Measurements from ENCODE around the gene ARFGAP1.

ARFGAP1 gene

DNA sequence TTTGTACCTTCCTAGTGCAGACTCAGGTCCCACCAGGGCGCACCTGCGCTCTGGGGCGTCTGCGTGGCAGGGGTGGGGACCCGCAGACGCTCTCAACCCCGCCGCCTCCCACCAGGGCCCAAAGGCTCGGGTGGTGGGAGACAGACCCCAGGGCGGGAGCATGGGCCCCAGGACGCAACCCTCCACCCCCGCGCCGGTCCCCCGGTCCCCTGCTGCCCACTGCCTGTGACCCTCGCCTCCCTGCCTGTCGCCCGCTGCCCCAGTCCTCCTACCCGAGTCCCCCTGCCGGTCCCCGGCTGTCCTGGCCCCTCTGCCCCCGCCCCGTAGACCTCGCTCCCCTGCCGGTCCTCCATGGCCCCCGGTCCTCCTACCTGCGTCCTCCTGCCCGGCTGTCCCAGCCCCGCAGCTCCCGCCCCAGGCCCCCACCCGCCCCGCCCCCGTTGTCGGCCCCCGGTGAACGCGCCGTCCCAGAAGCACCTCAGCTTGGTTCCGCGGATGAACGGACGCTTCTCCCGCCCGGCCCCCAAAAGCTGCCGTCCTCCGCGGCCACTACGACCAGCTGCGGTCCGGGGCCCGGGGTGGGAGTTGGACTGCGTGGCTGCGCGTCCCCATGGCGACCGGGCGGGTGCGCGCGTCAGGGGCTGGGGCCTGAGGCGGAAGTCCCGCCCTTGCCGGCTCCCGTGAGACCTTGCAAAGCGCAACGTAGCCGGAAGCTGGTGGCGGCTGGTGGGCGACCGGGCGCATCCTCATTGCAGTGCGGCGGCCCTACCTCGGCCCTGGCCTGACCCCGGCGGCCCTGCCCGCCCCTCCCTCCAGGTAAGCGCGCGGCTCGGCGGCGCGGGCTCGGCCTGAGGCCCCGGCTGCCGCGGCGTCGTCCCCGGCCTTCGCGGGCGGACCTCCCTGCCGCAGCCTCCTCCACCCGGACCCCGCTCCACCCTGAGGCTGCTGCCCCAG is at the start of gene ARFGAP1:
Gene ARFGAP1 (plus strand): TSS at position 709 of the 954 bp plus-strand sequence. CDS start 2,768 bp downstream, outside the sequence.
- peak; percentile 92 for DNase-seq

DNA sequence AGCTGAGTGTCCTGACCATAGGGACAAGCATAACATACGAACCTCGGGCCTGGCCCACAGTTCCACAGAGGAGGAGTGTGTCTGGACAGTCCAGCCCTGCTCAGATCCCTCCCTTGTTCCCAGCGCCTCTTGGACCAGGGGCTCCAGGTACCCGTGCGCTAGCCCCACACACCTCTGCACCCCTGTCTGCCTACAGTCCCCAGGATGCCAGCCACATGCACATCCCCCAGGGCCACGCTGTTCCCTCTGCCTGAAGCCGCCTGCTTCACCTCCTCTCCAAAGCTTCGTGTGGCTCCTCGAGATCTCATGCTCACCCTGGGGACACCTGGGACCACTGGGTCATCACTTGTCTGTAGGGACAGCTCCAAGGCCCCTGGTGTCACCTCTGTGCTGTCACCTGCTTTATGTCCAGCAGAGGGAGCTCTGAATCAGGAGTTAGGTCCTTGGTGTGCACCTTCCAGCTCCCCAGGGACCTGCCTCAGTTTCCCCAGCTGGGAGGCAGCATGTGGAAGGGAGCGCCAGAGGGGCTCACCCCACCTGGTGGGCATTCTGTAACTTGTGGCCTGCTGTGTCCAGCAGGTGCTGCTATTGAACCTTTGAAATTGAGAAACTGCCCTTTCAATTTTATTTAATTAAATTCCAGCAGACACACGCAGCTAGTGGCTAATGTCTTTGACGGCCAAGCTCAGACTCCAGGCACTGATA is 49.3 kb upstream of the ARFGAP1 start:
- peak; percentile 66 for DNase-seq

DNA sequence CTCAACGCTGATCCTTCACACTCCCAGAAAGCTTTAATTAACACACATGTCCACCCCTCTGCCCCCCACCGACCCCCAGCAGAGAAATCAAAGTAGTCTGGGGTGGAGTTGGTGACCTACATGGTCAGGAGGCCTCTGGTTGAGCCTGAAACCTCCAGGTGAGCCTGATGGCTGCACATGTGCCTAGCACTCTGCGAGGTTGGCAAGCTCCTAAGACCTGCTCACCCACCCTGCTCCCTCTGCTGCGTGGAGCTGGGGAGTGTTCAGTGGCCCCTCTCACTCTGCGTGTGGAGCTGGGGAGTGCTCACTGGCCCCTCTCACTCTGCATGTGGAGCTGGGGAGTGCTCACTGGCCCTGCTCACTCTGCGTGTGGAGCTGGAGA is 48.8 kb upstream of the ARFGAP1 start:
- no peak for DNase-seq

DNA sequence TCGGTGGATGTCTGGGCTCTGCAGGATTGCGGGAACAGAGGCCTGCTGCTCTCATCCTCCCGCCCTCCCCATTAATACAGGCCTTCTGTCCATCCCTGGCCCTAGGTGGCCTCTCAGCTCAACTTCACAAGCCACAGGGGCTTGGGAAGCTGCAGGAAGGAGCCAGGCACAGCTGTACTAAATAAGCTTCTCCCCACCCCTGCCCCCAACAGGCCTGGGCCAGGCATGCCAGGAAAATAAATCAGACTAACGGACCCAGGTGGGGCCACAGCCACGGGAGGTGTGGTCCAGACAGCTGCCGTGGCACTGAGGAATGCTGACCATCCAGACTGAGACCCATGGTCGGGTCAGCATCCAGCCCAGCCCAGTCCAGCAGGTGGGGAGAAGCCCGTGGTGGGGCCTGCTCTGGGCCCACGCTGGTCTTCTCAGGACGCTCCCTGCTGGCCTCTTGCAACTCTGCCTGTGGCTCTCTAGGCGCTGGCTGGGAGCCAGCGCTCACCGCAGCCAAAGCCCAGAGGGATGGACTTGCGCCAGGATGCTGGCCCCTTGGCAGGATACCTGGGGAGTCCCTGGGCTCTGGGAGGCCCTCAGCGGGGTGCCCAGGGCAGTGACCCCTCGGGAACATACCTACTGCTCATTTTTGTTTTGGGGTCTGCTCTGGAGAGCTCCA is 48.1 kb upstream of the ARFGAP1 start:
- DNase-seq = no peak

DNA sequence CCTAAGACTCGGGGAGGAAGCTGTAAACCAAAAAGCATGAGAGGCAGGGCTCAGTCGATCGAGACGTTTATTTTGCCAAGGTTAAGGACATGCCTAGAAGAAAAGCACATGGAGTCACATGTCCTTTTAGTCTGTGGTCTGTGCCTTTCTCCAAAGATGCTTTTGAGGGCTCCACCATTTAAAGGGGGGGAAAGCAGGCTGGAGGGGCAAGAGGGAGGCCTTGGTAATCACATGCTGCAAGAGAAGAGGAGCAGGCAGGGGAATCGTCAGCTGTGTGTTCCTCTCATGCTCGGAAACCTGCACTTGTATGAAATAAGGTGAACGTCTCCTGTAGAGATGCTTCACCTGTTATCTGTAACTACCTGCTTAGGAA is 47.5 kb upstream of the ARFGAP1 start:
- DNase-seq = no peak

DNA sequence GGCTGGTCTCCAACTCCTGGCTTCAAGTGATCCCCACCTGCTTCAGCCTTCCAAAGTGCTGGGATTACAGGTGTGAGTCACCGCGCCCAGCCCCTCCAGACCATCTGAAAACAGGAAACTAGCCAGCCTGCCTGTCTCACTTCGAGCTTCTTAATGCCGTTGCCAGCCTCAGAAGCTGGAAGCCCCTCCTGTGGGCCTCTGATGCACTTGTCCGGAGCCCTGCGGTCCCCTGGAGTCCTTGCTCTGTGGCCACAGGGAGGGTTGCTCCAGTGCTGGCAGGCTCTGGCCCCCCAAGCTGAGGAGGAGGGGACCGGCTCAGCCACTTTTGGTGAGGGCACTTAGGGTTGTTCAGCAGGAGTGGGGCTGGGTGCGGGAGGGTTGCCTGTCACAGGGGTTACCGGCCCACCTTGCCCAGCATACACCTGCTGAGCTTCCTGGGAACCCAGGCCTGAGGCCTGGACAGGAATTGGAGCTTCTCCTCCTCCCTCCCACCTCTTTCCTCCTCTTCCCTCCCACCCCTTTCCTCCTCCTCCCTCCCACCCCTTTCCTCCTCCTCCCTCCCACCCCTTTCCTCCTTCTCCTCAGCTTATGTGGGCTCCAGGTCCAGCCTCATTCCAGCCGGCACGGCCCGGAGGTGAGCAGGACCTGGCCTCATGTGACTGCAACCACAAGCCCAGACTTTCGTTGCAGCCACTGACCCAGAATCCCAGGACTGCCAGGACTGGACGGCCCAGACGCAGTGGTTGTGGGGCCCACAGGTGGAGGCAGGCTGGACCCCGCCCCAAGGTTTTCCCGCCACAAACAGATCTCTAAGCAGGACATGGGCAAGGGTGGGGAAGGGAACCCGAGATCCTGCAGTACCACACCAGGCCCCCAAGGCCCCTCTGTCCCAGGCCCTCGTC is 46.3 kb upstream of the ARFGAP1 start:
- no peak for DNase-seq

DNA sequence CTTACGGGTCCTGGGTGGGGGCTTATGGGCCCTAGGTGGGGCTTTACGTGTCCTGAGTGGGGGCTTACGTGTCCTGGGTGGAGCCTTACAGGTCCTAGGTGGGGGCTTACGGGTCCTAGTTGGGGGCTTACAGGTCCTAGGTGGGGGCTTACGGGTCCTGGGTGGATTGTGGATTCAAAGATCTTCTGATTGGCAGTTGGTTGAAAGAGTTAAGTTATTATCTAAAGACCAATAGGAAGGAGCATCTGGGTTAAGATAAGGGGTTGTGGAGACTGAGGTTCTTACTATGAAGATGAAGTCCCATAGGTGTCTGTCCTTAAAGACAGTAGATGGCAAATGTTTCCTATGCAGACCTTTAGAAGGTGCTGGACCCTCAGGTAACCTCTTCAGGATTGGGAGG is 45.4 kb upstream of the ARFGAP1 start:
- DNase-seq = no peak

DNA sequence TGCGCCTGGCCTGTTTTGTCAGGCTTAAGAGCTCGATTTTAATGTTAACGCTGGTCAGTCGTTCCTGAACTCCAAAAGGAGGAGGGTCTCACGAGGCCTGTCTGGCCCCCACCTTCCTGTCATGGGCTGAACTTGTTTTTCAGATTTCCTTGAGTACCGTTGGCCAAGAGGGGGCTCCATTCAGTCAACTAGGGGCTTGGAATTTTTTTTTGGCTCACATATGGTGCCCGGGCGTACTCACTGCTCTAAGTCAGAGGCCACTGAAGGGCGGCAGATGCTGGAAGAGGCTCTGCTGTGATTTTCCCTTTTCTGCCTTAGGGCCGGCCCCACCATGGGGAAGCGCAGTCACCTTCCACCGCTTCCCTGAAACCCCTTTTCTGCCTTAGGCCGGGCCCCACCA is 43.8 kb upstream of the ARFGAP1 start:
- DNase-seq = no peak

DNA sequence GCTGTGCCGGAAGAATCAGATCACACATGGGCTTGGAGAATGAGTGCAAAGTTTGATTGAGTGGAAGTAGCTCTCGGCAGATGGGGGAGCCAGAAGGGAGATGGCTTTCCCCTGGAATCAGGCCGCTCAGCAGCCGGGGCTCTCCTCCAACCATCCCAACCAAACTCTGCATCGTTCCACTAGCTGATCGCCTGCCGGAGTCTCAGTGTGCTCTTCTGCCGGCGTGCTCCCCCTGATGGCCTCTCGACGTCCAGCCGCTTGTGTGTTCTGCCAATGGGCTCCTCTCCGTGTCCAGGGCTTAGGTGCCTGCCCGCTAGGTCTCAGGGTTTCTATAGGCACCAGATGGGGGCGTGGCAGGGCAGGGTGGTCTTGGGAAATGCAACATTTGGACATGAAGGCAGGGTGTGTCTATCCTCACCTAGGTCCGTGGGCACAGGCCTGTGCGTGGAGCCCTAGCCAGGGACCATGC is 41.8 kb upstream of the ARFGAP1 start:
- no peak for DNase-seq

DNA sequence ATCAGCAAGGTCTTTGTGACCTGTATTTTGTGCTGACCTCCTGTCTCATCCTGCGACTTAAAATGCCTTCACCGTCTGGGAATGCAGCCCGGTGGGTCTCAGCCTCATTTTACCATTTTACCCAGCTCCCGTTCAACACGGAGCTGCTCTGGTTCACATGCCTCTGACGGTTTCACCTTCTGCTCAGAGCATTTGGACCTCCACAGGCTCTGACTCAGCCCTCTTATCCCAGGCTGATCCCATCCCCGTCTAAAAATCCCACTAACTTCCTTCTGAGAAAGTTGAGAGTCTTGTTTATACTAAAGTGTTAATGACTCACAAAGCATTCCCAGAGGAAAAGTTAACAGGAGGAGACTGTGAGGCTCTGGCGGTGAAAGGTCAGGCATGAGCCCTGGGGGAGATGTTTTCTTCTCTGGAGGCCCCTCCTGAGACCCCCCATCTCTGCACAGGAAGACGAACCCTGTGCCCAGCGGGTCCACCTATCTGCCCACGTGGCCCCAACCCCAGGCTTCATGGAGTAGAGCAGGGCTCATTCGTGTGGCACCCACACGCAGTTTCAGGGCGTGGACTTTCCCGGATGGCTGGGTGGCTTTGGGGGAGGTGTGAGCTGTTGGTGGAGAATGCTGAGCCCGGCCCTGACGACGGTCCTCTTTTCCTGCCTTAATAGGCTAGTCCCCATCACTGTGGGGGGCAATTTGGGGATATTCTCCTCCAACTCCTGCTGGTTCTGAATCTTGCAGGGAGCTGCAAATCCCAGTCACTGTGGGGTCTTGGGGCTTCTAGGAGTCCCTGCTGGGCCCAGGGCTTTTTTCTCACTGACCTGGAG is 40.2 kb upstream of the ARFGAP1 start:
- DNase-seq = no peak

DNA sequence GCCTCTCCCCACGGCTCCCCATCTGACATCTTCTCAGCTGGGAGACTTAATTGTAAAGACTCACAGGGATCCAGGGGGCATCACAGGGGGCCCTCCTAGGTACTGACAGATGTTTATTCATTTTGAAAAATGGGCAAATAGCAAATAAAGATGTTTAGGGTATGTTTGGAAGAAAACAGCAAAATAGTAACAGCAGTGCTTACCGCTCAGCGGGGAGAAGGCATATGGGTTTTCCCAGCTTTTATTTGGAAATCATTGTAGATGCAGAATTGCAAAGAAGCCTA is 39.6 kb upstream of the ARFGAP1 start:
- DNase-seq = no peak

DNA sequence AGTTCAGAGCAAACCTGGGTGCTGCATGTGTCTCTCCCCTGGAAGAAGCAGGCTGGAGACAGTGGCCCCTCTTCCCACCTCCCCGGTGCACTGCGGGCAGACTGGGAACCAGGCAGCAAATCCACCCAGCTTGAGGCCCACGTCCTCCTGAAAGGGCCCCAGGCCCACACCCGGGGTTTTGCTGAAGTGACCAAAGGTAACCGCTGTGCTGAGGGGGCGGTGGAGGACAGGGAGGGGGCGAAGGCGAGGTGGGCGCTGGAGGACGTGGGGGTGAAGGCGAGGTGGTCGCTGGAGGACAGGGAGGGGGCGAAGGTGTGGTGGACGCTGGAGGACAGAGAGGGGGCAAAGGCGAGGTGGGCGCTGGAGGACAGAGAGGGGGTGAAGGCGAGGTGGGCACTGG is 38.7 kb upstream of the ARFGAP1 start:
- DNase-seq = no peak

DNA sequence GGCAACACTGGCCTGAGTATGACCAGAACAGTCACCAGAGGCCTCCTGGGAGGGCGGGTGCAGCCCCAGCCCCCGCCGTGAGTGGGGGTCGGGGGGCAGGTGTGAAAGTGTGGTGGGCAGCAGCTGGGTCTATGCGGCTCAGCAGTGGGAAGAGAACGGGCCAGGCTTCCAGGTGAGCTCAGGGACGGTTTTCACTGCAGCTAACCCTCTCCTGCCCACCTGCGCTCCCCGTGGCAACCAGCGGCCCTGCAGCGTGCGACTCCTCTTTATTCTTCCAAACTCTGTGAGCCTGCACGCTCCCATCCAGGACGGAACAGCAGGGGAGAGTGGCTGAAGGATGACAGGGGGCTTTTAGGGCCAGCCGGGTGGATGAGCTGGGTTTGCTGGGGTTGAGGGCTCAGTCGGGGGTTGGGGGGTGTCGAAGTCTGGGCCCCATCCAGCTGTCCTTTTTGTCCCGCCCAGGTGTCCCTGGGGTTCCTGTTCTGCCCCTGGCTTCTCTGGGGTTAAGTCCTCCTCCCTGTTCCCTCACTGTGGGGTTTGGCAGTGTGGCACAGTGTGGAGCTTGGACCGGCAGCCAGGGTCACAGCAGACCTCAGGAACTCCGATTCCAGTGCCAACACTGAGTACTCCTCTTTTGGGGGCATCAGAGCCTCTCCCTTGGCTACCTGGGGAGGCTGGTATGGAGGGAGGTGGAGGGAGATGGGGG is 37.8 kb upstream of the ARFGAP1 start:
- peak; percentile 40 for DNase-seq

DNA sequence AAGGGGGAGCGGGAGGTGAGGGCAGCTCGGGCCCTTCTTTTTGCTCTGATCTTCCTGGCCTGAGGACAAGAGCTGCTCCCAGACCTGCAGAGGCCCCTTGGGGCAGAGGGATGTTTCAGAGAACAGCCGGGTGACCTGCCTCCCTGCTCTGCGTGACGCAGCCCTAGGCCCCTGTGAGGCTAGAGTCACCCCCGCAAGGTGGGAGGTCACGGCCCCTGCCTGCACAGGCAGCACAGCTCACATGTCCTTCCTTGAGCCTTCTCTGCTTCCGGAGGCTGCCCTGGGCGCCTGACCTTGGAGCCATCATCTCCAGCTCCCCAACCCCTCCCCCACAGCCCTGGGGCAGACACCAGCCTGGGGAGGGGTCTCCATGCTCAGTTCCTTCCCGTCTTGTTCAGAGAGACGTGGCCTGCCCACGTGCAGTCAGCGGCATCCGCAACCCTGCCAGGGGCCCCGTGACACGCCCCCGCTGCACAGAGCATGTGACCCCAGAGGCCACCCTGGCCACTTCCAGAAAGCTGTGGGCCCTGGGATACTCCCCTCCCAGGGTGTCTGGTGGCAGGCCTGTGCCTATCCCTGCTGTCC is 37.1 kb upstream of the ARFGAP1 start, which contains the start of gene BIRC7:
Gene BIRC7 (plus strand): TSS at position 507 of the 585 bp plus-strand sequence. CDS start 192 bp downstream, outside the sequence.
- DNase-seq = no peak

DNA sequence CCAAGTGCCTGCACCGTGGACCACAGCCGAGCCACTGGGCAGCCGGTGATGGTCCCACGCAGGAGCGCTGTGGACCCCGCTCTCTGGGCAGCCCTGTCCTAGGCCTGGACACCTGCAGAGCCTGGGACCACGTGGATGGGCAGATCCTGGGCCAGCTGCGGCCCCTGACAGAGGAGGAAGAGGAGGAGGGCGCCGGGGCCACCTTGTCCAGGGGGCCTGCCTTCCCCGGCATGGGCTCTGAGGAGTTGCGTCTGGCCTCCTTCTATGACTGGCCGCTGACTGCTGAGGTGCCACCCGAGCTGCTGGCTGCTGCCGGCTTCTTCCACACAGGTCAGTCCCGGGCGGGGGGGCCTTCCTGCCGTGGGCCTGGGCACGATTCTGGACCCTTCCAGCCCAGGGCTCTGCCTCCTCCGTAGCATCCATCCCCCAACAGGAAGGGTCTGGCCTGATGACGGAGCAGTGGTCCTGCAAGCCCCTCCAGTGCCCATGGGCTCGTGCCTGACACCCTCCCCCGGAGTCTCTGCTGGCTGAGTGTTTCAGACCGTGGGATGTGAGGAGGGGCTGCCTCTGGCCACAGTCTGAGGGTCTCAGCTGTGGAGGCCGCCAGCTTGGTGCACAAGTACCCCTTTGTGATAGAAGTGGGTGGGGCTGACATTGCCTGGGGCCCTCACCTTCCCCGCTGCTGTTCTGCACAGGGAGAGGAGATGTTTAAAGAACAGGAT is 36.3 kb upstream of the ARFGAP1 start:
- DNase-seq = no peak

DNA sequence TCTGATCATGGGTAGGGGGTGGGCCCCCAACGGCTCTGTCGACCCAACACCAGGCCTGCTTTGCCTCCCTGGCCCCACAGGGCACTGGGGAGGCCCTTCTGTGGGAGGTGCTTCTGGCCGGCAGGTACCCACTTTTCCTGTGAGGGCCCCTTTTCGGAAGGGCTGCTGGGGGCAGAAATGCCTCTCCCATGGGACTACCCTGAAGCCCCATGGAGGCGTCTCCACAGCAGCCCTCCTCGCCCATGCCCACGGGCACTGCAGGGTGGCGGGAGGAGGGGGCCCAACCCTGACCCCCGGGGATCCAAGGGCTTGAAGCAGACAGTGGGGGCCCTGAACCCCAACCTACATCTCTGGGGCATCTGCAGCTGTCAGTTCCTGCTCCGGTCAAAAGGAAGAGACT is 34.6 kb upstream of the ARFGAP1 start:
- no peak for DNase-seq

DNA sequence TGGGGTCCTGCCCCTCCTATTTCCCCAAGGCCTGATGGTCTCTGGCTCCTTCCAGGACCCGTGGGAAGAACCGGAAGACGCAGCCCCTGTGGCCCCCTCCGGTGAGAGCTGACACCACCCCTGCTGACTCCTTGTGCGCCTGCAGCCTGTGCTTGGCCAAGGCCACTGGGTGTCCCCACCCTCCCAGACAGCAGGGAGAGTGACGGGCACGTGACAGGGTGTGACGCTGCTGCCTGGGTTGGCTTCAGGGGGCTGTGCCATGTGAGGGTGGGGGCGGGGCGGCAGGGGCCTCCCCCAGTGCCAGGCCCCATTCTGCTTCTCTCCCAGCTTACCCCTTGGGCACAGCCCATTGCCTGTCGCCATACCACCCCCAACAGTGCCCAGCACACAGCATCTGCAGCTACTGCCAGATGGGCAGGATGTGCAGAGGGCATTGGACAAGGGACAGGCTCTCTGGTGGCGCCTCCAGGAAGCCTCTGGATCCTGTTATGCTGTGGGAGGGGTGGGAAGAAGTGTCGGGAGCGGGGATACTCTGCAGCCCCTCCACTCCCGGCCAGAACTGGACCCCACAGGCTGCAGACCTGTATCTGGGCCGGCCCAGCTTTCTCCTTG is 34.0 kb upstream of the ARFGAP1 start:
- no peak for DNase-seq

DNA sequence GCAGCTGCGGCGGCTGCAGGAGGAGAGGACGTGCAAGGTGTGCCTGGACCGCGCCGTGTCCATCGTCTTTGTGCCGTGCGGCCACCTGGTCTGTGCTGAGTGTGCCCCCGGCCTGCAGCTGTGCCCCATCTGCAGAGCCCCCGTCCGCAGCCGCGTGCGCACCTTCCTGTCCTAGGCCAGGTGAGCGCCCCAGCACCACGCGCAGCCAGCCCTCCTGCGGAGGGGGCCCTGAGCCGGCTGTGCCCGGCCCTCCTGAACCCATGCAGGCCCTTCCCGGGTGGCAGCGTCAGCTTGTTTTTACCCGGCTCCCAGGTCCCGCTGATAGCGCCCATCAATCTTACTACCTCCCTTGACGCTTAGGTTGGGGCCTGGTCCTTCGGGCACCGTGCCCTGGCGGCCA is 33.2 kb upstream of the ARFGAP1 start:
- no peak for DNase-seq

DNA sequence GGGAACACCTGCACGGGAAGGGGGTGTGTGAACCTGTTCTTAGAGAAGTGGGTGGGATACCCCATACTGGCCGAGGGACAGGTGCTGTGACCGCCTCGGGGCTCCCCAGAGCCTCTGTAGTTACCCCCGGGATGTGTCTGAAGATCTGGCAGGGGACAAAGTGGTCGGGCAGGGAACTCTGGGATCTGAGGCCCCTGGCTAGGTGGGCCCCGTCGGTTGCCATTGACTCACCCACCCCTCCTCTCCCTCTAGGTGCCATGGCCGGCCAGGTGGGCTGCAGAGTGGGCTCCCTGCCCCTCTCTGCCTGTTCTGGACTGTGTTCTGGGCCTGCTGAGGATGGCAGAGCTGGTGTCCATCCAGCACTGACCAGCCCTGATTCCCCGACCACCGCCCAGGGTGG is 32.6 kb upstream of the ARFGAP1 start:
- no peak for DNase-seq
